MCF 10A (cell line): ENCODE measurements around the gene GABPB2. TPM values are rescaled to one million over a fixed set of nuclear protein-coding genes. Genes with fewer than 3 reads are reported as not detected.

Experiments
- BruUV-seq: library from RNA; stranded (reverse); fragments of 400-500 nt; replicated peaks from 2 replicates; lab custom pipeline; 2021; lab: Mats Ljungman, UMichigan
- CTCF ChIA-PET: fragments of 300-600 bp; sonication (Branson Sonifier 250); formaldehyde crosslinking; extraction: SDS; loops from one replicate; lab custom pipeline; 2021; ENCODE audit warnings: antibody characterized with exemption, inconsistent platforms; lab: Yijun Ruan, JAX
- POLR2A ChIA-PET: fragments of 300-600, 350-650 bp; sonication (Branson Sonifier 250); formaldehyde crosslinking; extraction: SDS; loops from one replicate; lab custom pipeline; 2020; ENCODE audit warnings: antibody characterized with exemption, inconsistent platforms; lab: Yijun Ruan, JAX
- DNase-seq: peaks from one replicate; pipeline ENCODE4 v3.0.0-alpha.2; 2018; ENCODE audit not compliant: unreplicated experiment
- H3K27ac Mint-ChIP-seq: one replicate; pipeline ENCODE4 v1.8.0; 2022; ENCODE audit warnings: mild to moderate bottlenecking, low read depth, mixed read lengths; ENCODE audit not compliant: unreplicated experiment
- H3K27me3 Mint-ChIP-seq: one replicate; pipeline ENCODE4 v1.8.0; 2022; ENCODE audit warnings: mixed read lengths; ENCODE audit not compliant: insufficient read depth, unreplicated experiment
- H3K36me3 Mint-ChIP-seq: one replicate; pipeline ENCODE4 v1.8.0; 2022; ENCODE audit warnings: mild to moderate bottlenecking, moderate library complexity, mixed read lengths; ENCODE audit not compliant: insufficient read depth, unreplicated experiment
- H3K4me1 Mint-ChIP-seq: one replicate; pipeline ENCODE4 v1.8.0; 2022; ENCODE audit warnings: mixed read lengths; ENCODE audit not compliant: insufficient read depth, unreplicated experiment
- H3K4me3 Mint-ChIP-seq: one replicate; pipeline ENCODE4 v1.8.0; 2022; ENCODE audit warnings: mild to moderate bottlenecking, moderate library complexity, mixed read lengths; ENCODE audit not compliant: unreplicated experiment
- H3K9me3 Mint-ChIP-seq: one replicate; pipeline ENCODE4 v1.8.0; 2022; ENCODE audit warnings: mixed read lengths; ENCODE audit not compliant: unreplicated experiment
- CTCF ChIP-seq: fragments of 200-600 bp; IDR thresholded peaks from one replicate; pipeline ENCODE4 v1.8.0; 2022; ENCODE audit warnings: antibody characterized with exemption, mild to moderate bottlenecking; ENCODE audit not compliant: unreplicated experiment
- intact Hi-C: fragments of 100-400 bp; cut with micrococcal nuclease; formaldehyde crosslinking; loops from 2 replicates; pipeline ENCODE4 v1.14.1; 2022
- total RNA-seq: library from RNA; stranded (reverse); gene quantifications from 2 replicates; pipeline ENCODE4 v1.2.3, GENCODE V29; 2022

The GABPB2 gene
- total RNA-seq, 1 experiment from 2014 or later: 20.2 TPM

- H3K4me3 Mint-ChIP-seq: peak overlapping the region; percentile 3
- POLR2A ChIA-PET: interaction anchor here (0.6 to 9.4 kb wide), 7 partner anchors 9 to 483 kb away, joined by 3 to 90 read pairs (median 4); partner anchors contain the start of genes C1orf56, GABPB2, LYSMD1 and MCL1
Observed at GRCh38 chr1:151062741-151063371, 7.7 kb upstream of the GABPB2 start.

GRCh38 chr1:151065089-151065645 lies 5.4 kb upstream of the GABPB2 start:
- Mint-ChIP-seq H3K27me3 (no peaks in the 10 kb centered on the region), H3K36me3 (peaks cover 13% of the 10 kb centered on the region), H3K4me1 (peaks cover 22% of the 10 kb centered on the region), H3K27ac (no peak overlapping the region), H3K4me3 (no peak overlapping the region), H3K9me3 (no peaks in the 10 kb centered on the region)
- DNase-seq: no peak
- intact Hi-C loops: no loop called here
- CTCF ChIA-PET: interaction anchor here (0.5 to 1.1 kb wide), 7 partner anchors 16 to 809 kb away, joined by 3 to 4 read pairs (median 3); no protein-coding TSS in a partner anchor
- no peak for TF ChIP-seq CTCF
- BruUV-seq: no TSS peak
- POLR2A ChIA-PET: interaction anchor here (0.5 to 1.2 kb wide), 10 partner anchors 11 to 546 kb away, joined by 3 to 4 read pairs (median 3); partner anchors contain the start of genes C1orf56, MINDY1 and SCNM1

More at GRCh38 chr1:151062741-151063371, 7.7 kb upstream of the GABPB2 start:
- DNase-seq: peak; percentile 60
- Mint-ChIP-seq H3K9me3 (no peaks in the 10 kb centered on the region), H3K4me1 (peaks cover 31% of the 10 kb centered on the region), H3K36me3 (peaks cover 13% of the 10 kb centered on the region), H3K27ac (peak overlapping the region; percentile 25), H3K27me3 (no peaks in the 10 kb centered on the region)
- TSS peak; percentile 21 for BruUV-seq
- CTCF ChIA-PET: interaction anchor here (0.5 to 2.1 kb wide), 7 partner anchors 9 to 671 kb away, joined by 3 to 12 read pairs (median 4); partner anchors contain the start of genes C1orf56, GABPB2 and MINDY1
- no peak for TF ChIP-seq CTCF
- intact Hi-C loops: loop anchor here (5.0 kb wide), 1 partner anchor 501 kb away; no protein-coding TSS in a partner anchor

GRCh38 chr1:151067185-151067584 lies 3.4 kb upstream of the GABPB2 start:
- Mint-ChIP-seq H3K27ac (no peak overlapping the region), H3K9me3 (no peaks in the 10 kb centered on the region), H3K27me3 (no peaks in the 10 kb centered on the region), H3K4me1 (peaks cover 9% of the 10 kb centered on the region), H3K36me3 (peaks cover 17% of the 10 kb centered on the region), H3K4me3 (no peak overlapping the region)
- TF ChIP-seq CTCF: no peak
- no peak for DNase-seq
- ChIA-PET CTCF (interaction anchor here (0.5 to 1.6 kb wide), 4 partner anchors 71 to 812 kb away, joined by 3 to 5 read pairs (median 4); no protein-coding TSS in a partner anchor), POLR2A (interaction anchor here (1.3 to 2.5 kb wide), 2 partner anchors 8 to 61 kb away, joined by 3 to 5 read pairs; partner anchors contain the start of genes CDC42SE1 and MINDY1)
- intact Hi-C loops: no loop called here
- no TSS peak for BruUV-seq

- Mint-ChIP-seq H3K36me3 (peaks cover 17% of the 10 kb centered on the region), H3K4me3 (peak overlapping the region; percentile 100), H3K27ac (no peak overlapping the region), H3K9me3 (no peaks in the 10 kb centered on the region), H3K4me1 (no peaks in the 10 kb centered on the region), H3K27me3 (no peaks in the 10 kb centered on the region)
- intact Hi-C loops: no loop called here
- POLR2A ChIA-PET: interaction anchor here (4.9 kb wide), 1 partner anchor 10 kb away, joined by 67 read pairs; the partner anchor contains the start of genes CDC42SE1 and MLLT11
- no TSS peak for BruUV-seq
- TF ChIP-seq CTCF: no peak
- DNase-seq: no peak
- CTCF ChIA-PET: interaction anchor here (2.4 kb wide), 1 partner anchor 9 kb away, joined by 18 read pairs; the partner anchor contains the start of genes CDC42SE1 and MLLT11
Observed at GRCh38 chr1:151069103-151069486, 1.5 kb upstream of the GABPB2 start.
